ENCODE data around the gene MAG. TPM values are rescaled to one million over a fixed set of nuclear protein-coding genes. Genes with fewer than 3 reads are reported as not detected.

The MAG gene
- total RNA-seq, 1 experiment from 2014 or later: 0.50 TPM

DNA sequence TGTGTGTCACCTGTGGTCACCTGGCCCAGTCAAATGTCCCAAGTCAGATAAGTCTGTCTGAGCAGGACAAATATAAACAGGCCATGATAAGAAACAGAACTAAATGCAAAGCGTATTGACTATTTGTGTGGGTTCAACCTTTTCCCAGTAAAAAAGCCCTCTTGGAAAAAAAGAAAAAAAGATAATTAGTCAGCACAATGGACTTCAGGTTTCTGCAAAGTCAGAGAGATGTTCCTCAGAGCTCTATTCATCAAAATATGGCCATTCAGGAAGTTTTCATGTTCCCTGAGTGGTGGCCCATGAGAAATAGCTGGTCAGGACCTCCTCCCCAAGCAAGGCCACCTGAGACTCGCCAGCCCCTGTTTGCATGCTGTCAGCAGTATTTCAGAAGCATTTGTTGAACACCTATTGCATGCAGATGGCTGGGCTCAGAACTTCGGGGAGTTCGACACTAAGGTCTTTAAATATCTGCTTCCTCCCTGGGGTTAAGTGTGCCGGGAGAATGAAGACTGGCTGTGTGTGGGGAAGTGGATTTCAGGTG lies 69.0 kb downstream of the MAG start:
- DNase-seq (ENCODE audit: low read depth in 1 of 2, low spot score in 2 of 2): no peak
- Histone ChIP-seq H3K36me3 (no peaks in the 10 kb centered on the region), H3K27ac (no peak overlapping the region), H3K27me3 (replicated peaks) (peaks cover 21% of the 10 kb centered on the region), H3K9me3 (replicated peaks) (no peaks in the 10 kb centered on the region), H3K4me1 (replicated peaks) (no peaks in the 10 kb centered on the region), H3K4me3 (no peak overlapping the region)

DNA sequence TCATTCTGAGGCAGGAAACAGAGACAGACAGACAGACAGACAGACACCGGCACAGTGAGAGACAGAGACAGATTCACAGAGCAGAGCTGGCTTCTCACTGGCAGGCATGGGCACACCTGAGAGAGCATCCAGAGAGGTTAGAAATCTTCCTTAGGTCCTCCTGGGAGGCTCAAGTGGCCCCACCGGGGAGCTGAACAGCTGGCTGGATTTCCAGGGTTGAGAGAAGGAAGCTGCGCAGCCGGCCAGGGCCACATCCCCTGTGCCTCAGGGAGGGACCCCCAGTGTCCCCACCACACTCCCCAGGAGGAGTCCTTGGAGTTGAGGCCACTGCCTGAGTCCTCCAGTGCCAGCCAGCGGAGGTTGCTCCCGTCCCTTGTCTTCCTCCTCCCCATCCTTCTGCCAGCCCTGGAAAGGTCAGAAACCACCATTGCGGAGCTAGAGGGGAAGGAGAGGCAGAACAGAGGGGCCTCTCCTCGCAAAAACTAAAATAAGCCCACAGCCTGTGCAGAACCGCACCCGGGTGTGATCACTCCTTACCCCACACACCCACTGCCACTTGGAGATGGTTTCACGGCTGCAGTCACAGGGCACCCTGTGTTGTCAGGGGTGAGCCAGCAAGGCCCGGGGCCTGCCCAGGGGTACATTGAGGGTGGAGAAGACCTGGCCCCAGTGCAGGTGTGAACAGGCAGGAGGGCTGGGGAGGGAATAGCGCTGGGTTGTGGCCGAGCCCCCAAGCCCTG lies 70.5 kb downstream of the MAG start:
- Histone ChIP-seq H3K4me3 (no peak overlapping the region), H3K27me3 (replicated peaks) (peaks cover 18% of the 10 kb centered on the region), H3K27ac (no peak overlapping the region), H3K4me1 (replicated peaks) (no peaks in the 10 kb centered on the region), H3K9me3 (replicated peaks) (no peaks in the 10 kb centered on the region), H3K36me3 (no peaks in the 10 kb centered on the region)
- no peak for DNase-seq (ENCODE audit: low read depth in 1 of 2, low spot score in 2 of 2)

DNA sequence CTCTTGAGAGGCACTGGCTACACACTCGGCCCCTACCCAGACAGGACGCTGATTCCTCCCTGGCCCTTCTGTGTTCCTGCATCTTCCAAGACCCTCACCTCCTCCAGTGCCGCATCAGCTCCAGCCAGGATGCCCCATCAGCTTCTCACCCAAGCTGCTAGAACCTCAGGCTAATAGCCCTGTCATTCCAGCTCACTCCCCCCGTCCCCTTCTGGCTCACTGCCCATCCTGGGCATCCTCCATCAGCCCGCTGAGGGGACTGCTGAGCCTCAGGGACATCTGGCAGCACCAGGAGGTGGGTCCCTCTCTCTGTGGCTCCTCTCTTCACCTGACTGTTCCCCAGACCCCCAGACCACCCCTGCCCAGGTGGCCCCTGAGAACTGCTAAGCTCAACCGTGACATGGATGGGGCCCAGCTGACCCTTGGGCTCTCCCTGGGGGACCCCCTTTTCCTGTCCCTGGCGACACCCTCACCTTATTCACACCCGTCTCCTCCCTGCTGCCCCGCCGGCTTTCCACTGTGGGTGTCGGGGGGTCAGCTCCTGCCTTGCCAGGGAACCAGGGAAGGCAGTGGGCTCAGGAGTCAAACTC lies 71.1 kb downstream of the MAG start:
- no peaks in the 10 kb centered on the region for H3K4me1 ChIP-seq (replicated peaks)
- H3K36me3 ChIP-seq: no peaks in the 10 kb centered on the region
- peaks cover 11% of the 10 kb centered on the region for H3K27me3 ChIP-seq (replicated peaks)
- no peak overlapping the region for H3K27ac ChIP-seq
- DNase-seq (ENCODE audit: low read depth in 1 of 2, low spot score in 2 of 2): no peak
- H3K9me3 ChIP-seq (replicated peaks): no peaks in the 10 kb centered on the region
- H3K4me3 ChIP-seq: no peak overlapping the region

Other genes with a start within 250 kb of the MAG start
- not detected in 2 replicates for gene FXYD3, start 176.3 kb upstream of the MAG start, total RNA-seq (2014; rRNA removed; shearing (Covaris generic))
- gene LGI4, start 157.1 kb upstream of the MAG start, total RNA-seq (2014; rRNA removed; shearing (Covaris generic)): not detected in 2 replicates
- gene FXYD1, start 153.3 kb upstream of the MAG start, total RNA-seq (2014; rRNA removed; shearing (Covaris generic)): not detected in 2 replicates
- not detected in 2 replicates for gene FXYD7, start 148.9 kb upstream of the MAG start, total RNA-seq (2014; rRNA removed; shearing (Covaris generic))
- 32.9 and 42.6 TPM in 2 replicates for gene FXYD5, start 137.4 kb upstream of the MAG start, total RNA-seq (2014; rRNA removed; shearing (Covaris generic))
- not detected in 2 replicates for gene FAM187B, start 63.4 kb upstream of the MAG start, total RNA-seq (2014; rRNA removed; shearing (Covaris generic))
- 2.0 TPM in 1 of 2 replicates, not detected in the other for gene LSR, start 43.2 kb upstream of the MAG start, total RNA-seq (2014; rRNA removed; shearing (Covaris generic))
- 42.9 and 60.3 TPM in 2 replicates for gene USF2, start 23.2 kb upstream of the MAG start, total RNA-seq (2014; rRNA removed; shearing (Covaris generic))
- not detected in 2 replicates for gene HAMP, start 9.6 kb upstream of the MAG start, total RNA-seq (2014; rRNA removed; shearing (Covaris generic))
- gene CD22, start 37.0 kb downstream of the MAG start, total RNA-seq (2014; rRNA removed; shearing (Covaris generic)): 0.03 and 0.21 TPM in 2 replicates
- gene FFAR1, start 55.7 kb downstream of the MAG start, total RNA-seq (2014; rRNA removed; shearing (Covaris generic)): not detected in 2 replicates
- gene FFAR3, start 66.3 kb downstream of the MAG start, total RNA-seq (2014; rRNA removed; shearing (Covaris generic)): not detected in 2 replicates
- not detected in 2 replicates for gene GPR42, start 78.9 kb downstream of the MAG start, total RNA-seq (2014; rRNA removed; shearing (Covaris generic))
- not detected in 2 replicates for gene FFAR2, start 156.1 kb downstream of the MAG start, total RNA-seq (2014; rRNA removed; shearing (Covaris generic))
- gene KRTDAP, start 198.3 kb downstream of the MAG start, total RNA-seq (2014; rRNA removed; shearing (Covaris generic)): not detected in 2 replicates
- gene DMKN, start 221.5 kb downstream of the MAG start, total RNA-seq (2014; rRNA removed; shearing (Covaris generic)): not detected in 2 replicates
- not detected in 2 replicates for gene SBSN, start 236.2 kb downstream of the MAG start, total RNA-seq (2014; rRNA removed; shearing (Covaris generic))
- gene GAPDHS, start 241.3 kb downstream of the MAG start, total RNA-seq (2014; rRNA removed; shearing (Covaris generic)): not detected in 2 replicates

All from SJSA1 (cell line).